NCI-H460 (cell line): ENCODE data around the gene RHOBTB3. TPM values are rescaled to one million over a fixed set of nuclear protein-coding genes. Genes with fewer than 3 reads are reported as not detected.
"Not testable (repeated sequence)": the region's sequence is repeated elsewhere in the genome, so short reads cannot be mapped to it uniquely, and the experiment has no call there.

Source experiments
- DNase-seq: peaks from one replicate; pipeline ENCODE4 v3.0.0-alpha.2; 2016; ENCODE audit warnings: low read depth; ENCODE audit errors: extremely low read depth
- total RNA-seq: library from RNA; depleted of rRNA; stranded (reverse); fragments of >200 nt; shearing (Covaris generic); gene quantifications from 2 replicates; pipeline ENCODE4 v1.2.3, GENCODE V29; 2014

The RHOBTB3 gene
- total RNA-seq, 1 experiment from 2014 or later: 148 TPM

DNA sequence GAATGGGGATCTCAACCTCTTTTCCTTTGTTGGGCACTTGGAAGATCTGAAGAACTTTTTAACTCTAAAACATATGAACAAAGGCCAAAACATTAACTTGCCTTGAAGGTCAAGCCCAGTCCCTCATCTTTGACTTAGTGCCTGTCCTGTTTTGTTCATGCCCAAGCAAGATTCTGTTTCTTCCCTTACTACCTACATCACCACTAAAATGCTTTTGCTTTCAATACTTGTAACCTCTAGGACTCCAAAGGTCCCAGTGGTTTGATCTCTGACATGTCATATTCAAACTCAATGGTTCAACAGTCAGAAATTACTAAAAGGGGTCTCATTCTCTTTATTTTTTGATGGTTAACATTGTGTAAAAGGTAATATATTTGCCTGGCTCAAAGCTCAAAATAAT, 67.4 kb downstream of the RHOBTB3 start:
- DNase-seq: no peak

DNA sequence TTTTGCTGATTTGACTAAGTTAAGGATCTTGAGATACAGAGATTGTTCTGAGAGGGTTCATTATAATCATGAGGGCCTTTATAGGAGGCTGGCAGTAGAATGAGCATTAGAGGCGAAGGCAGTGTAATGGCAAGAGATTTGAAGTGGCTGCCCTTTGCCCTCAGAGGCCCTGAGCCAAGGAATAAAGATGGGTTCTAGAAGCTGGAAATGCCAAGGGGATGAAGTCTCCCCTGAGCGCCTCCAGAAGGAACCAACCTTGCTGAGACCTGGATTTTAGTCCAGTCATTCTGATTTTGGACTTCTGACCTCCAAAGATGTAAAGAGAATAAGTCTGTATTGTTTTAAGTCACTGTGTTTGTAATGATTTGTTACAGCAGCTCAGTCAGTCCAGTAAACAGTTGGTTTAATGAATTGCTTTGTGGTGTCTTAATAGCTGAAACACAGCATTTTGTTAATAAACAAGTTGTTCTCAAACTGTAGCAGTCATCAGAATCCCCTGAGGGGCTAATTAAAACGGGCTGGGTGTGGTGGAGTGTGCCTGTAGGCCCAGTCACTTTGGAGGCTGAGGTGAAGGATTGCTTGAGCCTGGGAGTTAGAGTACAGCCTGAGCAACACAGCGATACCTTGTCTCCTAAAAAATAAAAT, 68.2 kb downstream of the RHOBTB3 start:
- no peak for DNase-seq

DNA sequence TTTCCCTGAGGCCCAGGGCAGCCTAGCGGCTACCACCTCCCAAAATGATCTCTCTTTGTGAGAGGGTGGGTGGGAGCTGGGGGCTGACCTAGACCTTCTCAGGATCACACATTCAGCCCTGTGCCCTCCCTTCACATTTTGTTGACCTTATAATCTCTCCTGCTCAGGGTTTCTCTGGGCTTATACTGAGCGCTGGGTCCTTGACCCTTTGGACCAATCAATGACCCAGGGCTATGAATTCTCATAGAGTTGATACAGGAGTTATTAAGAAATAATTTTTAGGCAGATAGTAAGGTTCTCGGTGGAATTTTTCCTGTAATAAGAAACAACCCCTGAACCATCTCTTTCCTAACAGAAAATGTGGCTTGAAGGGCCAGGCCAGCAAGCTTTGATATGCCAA, 69.4 kb downstream of the RHOBTB3 start:
- DNase-seq: no peak

DNA sequence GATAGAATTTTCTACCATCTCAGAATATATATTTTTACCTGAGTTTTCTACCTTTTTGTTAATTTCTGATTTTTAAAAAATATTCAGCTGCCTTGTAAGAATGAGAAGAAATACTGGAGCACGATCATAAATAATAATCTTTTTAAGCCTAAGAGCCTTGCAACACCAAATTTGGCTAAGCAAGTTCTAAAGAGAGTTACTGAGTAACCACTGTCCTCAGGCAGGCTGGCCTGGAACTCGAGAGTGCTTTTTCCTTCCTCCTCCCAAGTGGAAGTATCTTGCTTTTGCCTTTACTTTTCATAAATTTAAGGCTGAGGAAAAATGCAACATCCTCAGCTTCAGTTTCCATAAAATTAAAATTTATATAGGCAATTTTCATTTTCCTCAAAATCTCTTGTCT, 70.4 kb downstream of the RHOBTB3 start:
- DNase-seq: no peak

DNA sequence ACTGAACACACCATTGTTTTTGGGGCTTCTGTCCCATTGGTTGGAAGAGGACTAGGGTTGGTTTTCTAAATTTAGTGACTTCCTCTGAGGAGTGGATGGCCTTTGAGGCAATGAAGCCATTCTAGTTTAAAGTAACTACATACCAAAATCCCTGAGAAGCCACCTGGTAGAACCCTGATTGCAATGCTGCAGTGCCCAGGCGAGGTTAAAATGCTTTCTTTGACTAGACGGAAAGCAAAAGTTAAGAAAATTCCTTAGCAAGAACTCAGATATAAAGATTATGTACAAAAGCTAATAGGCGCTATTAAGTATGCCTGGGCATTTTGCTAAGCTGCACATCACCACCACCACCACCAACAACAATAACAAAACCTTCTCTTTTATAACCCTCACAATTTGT, 70.8 kb downstream of the RHOBTB3 start:
- DNase-seq: no peak

DNA sequence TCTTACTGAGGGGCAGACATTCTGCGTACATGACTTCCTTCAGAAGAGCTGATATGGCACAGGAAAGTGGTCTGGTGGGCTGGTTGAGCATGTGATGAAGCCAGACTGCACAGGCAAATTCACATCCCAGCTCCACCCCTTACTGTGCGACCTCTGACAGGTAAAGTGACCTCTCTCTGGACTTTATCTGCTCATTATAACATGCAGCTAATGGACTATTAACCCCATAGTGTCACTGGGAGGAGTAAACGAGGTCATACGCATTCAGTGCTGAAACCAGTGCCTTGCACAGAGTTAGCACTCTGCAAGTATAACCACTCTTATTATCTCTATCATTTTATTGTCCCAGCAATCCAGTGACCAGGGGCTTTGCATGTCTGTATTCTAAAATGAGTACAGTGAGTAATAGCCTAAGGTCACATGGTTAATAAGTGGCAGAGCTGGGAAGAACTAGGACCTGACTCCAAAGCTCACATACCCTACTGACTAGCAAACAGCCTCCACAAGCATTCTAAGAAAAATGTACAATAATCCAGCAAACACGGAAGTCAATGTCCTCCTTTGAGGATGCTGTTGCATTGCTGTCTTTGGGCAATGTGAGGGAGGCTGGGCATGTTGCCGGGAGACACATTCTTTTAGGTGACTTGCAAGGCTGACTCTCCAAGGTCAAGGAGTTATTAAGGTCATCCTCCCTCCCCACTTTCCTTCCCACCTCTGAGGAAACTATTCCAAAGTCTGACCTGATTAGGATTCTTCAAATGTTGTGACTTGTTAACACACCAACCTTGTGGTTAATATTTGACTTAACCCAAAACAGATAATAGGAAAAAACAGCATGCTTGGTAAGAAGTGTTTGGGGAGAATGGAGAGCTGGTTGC, 72.4 kb downstream of the RHOBTB3 start:
- no peak for DNase-seq

DNA sequence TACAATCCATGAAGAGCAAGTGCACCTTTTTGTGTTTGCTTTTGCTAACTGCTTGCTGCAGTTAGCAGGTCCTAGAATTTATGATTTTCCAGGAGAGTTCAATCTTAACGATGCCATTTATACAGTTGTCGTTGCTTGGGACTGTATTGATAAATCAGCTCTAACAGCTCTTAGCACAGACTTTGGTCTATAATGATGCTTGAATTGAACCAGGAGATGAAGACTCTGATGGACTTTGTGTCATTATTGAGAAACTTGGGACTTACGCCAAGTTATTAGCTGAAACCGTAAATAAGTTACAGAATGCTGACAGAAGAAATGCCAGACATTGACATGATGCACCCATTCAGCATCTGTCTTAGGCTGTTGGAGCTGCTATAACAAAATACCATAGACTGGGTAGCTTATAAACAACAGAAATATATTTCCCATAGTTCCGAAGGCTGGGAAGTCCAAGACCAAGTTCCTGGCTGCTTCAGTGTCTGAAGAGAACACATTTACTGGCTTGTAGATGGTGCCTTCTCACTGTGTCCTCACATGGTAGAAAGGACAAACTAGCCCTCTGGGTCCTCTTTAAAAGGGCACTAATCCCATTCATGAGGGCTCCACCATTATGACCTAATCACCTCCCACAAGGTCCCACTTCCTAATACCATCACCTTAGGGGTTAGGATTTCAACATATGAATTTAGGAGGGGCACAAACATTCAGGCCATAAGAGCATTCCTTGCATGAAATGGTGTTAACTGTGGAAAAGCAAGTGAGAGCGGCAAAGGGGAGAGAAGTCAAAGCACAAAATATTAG, 73.8 kb downstream of the RHOBTB3 start:
- no peak for DNase-seq

DNA sequence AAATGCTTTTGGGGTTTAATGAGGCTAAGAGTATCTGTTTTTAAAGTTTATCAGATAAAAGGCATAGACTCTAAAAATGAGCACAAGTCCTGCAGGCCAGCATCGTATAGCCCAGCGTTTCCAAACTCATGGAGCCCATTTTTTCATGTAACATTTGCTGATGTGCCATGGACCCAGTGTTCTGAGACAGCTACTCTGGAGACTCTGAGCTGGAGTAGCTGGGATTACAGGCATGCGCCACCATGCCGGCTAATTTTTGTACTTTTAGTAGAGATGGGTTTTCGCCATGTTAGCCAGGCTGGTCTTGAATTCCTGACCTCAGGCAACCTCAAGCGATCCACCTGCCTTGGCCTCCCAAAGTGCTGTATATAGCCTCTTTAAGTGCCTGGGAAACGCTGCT, 75.6 kb downstream of the RHOBTB3 start:
- DNase-seq: no peak

DNA sequence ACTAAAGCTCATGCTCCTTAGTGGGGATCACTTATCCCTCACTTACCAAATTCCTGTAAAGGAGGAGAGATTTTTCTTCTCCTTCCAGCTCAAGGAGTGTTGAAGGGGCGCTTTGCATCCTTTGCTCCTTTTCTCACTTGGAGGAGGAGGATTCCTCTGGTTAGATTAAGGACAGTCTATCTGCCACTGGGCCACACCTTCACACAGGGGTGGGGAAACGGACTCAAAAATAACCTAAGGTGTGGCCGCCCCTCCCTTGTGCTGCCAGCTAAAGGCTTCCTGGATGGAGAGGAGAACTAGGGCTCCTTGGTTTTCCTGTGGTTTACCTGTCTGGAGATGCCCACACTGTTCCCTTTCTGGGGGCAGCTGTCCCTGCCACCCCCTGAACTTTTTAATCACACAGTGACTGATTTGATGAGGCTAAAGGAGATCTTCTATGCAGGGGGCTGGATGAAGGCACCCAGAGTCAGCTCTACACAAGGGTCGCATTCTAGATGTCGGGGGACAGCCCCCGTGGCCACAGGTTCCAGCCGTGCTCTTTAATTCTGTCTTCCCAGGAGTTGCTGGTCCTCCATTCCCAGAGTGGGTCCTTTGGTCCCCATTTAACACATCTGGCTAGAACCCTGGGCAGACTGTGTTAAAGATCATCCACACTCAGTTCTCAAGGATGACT, 77.0 kb downstream of the RHOBTB3 start:
- DNase-seq: no peak

DNA sequence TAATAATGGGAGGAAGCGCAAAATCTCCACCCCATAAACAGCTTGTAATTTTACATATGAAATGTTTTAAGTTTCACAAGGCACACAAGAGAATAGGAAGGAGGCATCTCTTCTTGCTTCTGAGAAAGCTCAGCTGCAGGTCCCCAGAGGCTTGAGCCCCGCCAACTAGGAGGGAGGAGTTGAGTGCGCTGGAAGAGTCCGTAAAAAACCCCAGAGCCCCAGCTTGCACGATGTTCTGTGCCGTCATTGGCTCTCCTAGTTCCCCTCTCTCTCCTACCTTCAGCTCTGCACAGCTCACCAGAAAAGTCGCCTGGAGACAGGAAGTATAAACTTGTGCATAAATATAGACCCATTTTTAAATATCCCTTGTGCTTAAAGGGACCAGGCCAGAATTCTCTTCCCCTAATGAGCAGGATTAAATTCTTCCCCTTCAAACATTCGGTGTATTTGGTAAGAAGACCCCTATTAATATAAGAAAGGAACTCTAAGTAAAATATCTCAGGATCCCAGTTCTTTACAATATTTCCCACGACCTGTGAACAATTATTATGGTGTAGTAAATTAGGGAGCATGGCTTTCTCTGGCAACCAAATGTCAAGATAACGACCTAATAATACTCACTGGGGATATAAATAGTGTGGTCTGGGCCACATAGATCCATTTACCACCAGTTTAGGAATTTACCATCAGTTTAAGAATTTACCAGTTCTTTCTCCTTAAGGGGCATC, 77.7 kb downstream of the RHOBTB3 start:
- no peak for DNase-seq

DNA sequence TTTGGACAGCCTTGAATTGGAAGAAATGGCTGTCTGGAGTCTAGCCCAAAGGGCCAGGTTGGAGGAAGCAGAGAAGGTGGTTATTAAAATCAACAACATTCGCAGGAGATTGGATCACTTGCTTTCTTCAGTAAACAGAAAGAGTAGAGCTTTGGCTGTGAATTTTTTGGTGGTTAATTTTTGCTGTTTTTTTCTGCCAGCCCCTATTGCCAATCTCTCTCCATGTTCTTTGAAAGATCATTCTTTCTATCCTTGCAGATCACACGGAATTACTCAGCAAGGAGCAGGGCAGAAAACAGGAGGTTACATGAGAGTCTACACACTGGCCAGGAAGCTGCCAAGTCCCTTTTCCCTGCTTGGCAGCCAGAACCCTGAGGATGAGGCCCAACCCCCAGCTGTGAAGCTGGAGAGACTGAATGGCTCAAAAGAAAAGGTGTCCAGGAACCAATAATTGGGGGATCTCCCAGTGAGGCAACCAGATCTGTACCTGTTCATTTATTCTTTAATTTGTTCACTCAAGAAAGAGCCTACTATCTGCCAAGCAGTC, 78.4 kb downstream of the RHOBTB3 start:
- DNase-seq: no peak

DNA sequence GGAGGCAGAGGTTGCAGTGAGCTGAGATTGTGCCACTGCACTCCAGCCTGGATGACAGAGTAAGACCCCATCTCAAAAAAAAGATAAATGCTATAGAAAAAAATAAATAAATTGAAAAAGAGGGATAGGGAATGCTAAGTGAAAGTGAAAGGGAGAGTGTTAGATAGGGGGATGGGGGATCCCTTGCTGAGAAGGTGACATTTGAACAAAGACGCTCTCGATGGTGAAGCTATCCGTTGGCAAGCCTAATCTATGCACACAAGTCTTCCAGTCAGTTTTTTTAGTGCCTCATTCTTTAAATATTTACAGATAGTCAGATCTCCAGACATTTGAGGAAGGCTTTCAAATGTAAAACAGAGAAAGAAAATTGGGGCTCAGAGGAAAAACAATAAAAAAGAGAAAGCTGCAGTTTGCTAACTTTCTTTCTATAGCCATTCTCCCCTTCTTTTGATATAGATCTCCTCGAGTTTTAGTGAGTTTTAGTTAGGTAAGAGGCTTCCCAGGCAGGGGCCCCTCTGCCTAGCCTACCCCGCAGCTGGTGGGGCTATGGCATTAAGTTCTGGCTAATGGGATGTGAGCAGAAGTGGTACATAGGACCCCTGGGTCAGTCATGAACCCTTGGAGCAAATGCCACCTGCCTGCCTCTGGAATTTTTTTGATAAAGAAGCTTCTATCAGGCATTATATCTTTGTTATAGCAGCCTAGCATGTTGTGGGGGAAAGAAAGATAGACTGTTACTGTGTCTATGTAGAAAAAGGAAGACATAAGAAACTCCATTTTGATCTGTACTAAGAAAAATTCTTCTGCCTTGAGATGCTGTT, 79.4 kb downstream of the RHOBTB3 start:
- DNase-seq: no peak

DNA sequence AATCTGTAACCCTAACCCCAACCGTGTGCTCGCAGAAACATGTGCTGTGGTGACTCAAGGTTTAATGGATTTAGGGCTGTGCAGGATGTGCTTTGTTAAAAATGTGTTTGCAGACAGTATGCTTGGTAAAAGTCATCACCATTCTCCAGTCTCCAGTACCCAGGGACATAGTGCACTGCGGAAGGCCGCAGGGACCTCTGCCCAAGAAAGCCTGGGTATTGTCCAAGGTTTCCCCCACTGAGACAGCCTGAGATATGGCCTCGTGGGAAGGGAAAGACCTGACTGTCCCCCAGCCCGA, 79.9 kb downstream of the RHOBTB3 start:
- not testable (repeated sequence) for DNase-seq

DNA sequence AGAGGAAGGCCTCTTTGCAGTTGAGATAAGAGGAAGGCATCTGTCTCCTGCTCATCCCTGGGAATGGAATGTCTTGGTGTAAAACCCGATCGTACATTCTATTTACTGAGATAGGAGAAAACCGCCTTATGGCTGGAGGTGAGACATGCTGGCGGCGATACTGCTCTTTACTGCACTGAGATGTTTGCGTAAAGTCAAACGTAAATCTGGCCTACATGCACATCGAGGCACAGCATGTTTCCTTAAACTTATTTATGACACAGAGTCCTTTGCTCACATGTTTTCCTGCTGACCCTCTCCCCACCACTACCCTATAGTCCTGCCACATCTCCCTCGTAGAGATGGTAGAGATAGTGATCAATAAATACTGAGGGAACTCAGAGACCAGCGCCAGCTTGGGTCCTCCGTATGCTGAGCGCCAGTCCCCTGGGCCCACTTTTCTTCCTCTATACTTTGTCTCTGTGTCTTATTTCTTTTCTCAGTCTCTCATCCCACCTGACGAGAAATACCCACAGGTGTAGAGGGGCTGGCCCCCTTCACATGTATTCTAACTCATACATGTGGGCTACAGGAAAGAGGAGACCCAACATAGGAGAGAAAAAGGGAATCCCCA, 80.4 kb downstream of the RHOBTB3 start:
- DNase-seq: not testable (repeated sequence)

DNA sequence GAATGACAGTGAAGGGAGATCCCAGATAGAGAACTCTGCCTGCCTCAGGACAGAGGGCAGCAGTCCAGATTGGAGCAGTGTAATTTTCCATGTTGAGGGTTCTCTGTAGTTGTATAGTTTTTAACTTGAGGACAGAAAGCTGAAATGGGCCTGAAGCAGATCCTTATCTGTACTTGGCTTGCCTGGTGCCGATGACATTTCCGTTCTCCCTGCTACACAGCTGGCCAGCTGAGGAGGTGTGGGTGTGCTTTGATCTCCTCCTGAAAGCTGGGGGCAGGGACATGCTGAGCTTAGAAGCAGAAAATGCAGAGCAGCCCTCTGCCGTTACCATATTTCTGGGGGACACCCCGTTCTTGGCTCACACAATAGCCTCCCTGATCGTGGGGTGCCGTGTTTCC, 80.9 kb downstream of the RHOBTB3 start:
- no peak for DNase-seq

DNA sequence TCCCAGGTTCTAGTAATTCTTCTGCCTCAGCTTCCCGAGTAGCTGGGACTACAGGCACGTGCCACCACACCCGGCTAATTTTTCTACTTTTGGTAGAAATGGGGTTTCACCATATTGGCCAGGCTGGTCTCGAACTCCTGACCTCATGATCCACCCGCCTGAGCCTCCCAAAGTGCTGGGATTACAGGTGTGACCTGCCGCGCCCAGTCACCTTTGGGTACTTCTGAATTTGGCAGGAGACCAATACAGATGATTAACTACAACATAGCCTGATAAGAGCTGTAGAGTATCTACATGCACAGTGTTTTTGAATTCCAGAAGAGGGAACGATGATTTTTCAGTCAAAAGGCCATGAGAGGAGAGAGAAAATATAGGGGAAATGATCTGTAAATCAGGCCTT, 81.9 kb downstream of the RHOBTB3 start:
- not testable (repeated sequence) for DNase-seq

DNA sequence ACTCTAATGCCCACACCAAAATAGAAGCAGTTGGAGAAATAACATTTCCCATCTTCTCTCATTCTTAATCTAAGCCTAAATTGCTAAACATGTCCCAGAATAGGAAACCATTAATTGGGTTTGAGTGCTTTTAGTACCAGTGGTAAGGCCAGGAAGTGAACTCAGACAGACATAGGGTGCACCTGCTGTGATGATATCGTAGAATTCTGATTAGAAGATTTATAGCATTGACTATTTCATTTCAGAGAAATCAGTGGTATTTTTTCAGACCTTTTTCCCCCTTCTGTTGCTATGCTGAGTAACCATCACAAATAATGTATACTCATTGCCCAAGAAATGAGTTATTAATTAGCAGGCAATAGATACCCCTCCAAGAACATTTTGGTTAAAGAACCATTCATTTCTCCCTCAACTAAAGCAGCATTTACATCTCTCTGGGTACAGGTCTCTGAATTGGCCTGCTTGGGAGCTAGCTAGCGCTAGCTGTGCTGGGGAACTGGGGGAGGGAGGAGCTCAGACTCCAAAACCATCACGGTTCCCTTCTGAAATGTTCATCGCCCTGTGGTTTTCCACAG, 84.1 kb downstream of the RHOBTB3 start:
- no peak for DNase-seq

DNA sequence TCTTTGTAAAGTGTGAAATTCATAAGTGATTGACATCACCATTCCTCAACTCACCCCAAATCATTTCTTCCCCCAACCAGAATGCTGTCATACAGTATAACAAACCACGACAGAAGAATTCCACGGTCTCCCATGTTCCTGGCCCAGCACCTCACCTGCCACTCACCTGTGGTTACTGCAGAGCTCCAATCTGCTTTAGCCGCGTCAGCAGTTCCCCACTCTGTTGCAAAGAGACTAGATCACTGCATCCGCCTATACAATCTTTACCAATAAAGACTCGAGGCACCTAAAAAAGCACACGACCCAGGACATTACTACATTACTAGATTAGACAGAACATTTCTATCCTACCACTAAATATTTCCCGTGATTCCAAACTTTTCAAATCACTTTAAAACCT, 85.2 kb downstream of the RHOBTB3 start:
- DNase-seq: no peak
